ENCODE results near the gene PIEZO2.

- TF ChIP-seq POLR2A (IDR thresholded peaks at IDR 0.05; ENCODE audit: low read depth, low read length) (no peak), TAF1 (IDR thresholded peaks at IDR 0.05; ENCODE audit: borderline replicate concordance, low read depth, low read length) (no peak)
These were observed 53.6 kb downstream of the PIEZO2 start for GRCh38 chr18:11095674-11096293.

All from GM12892 (cell line).